Muscle of arm (tissue), 12 donors: Measurements from ENCODE around the gene CHST12. TPM values are rescaled to one million over a fixed set of nuclear protein-coding genes. Genes with fewer than 3 reads are reported as not detected.
A peak's percentile ranks its signal among the peaks of the same experiment; 100 is the strongest.
"Not testable (repeated sequence)": the region's sequence is repeated elsewhere in the genome, so short reads cannot be mapped to it uniquely, and the experiment has no call there.

Source experiments
- DNase-seq: peaks from one replicate; pipeline ENCODE4 v3.0.0-alpha.2; 2013
- polyA plus RNA-seq, 12 donors: library from polyadenylated mRNA; unstranded; fragments of 120-200 nt; gene quantifications; one replicate each; pipeline ENCODE4 v1.2.1, GENCODE V29; 2013; ENCODE audit not compliant: insufficient read length in 12 of 12

CHST12 gene
- polyA plus RNA-seq, 12 donors, result 6.6 to 15.7 (median 7.8) TPM; not detected in 2

DNA sequence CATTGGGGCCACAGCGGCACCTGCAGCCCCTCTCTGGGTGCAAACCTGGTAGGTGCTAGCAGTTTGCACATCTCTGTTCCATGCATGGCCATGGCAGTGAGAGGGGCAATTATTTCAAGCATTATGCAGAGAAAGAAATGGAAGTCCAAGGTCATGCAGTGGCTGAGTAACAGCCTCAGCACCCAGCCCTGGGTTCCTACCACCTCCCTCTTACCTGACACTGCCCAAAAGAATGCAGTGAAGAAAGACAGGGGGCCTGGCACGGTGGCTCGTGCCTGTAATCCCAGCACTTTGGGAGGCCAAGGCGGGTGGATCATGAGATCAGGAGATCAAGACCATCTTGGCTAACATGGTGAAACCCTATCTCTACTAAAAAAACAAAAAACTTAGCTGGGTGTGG, 4.9 kb upstream of the CHST12 start:
- no peak for DNase-seq

GRCh38 chr7:2399848-2400587, 3.4 kb upstream of the CHST12 start:
- DNase-seq, result peak; percentile 60

GRCh38 chr7:2402687-2403013, 761 bp upstream of the CHST12 start:
- no peak for DNase-seq

DNA sequence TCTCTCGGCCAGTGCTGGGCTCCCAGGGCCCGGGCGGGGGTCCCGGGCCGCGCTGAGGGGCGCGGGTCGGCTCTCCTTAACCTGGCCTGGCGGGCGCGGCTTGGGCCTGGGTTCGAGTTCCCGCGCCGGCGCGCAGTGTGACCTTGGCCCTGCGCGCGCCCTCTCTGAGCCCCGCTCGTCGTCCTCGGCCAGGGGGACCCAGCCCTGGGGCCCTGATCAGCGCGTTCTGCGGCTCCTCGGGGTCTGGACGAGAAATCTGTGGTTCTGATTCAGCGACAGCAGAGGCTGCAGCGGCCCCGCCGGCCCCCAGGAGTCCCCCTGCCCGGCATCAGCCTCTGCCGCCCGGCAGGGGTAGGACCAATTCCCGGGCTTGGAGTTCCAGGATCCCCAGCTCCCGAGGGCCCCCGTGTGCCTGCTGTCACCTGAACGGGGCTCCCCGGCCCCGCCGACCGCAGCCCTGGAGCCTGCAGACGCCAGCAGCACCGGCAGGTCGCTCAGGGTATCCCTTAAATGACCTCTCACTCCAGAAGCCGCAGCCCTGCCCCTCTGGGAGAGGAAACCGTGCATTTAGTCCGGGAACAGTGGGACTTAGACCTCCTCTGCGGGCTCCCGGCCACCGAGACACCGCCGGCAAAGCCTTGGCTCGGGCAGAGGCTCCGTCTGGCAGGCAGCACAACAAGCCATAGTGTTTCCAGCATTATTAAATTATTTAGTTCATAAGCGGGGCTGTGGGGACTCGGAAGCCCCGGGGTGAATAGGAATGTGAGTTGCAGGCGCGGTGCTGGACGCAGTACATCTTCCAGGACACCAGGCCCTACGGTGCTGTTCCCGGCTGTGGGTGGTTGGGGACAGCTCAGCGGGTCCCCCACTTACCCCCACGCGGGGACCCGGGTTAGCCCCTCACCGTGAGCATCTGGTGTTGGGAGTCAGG, 572 bp downstream of the CHST12 start:
- DNase-seq, result no peak

GRCh38 chr7:2404714-2405119, 1.3 kb downstream of the CHST12 start:
- DNase-seq, result no peak

GRCh38 chr7:2405201-2405600, 1.8 kb downstream of the CHST12 start:
- no peak for DNase-seq

DNA sequence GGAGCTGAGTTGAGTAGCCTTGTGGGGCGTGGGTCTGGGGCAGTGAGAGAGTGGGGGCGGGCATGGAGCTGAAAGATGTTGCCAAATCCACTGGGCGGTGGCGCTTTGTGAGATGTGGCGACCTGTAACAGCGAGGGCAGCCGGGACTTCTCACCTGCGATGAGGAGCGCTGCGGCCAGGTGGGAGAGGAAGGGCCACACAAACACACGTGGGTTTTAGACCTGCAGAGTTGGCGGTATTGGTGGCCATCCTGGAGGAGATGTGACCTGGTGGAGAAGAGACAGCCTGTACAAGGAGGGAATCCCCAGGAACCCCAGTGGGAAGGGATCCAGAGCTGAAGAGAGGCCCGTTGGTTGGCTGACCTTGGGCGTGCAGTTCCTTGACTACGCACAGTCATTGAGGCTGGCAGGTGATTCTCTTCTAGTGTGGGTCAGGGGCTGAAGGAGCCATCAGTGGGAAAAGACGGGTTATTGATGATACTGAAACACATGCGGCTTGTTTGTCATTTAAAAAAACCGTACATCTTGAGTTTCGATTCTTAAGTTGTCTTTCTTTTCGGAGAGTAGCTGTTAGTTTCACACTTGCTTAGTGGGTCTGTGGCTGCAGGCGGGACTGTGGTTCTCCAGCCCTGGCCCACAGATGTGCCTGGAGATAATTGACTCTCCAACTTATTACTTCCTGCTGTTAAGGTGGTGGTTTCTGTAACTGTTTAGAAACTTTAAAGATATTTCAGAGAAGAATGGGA, 2.4 kb downstream of the CHST12 start:
- DNase-seq, result no peak

GRCh38 chr7:2409745-2410414, 6.5 kb downstream of the CHST12 start:
- DNase-seq, result no peak

DNA sequence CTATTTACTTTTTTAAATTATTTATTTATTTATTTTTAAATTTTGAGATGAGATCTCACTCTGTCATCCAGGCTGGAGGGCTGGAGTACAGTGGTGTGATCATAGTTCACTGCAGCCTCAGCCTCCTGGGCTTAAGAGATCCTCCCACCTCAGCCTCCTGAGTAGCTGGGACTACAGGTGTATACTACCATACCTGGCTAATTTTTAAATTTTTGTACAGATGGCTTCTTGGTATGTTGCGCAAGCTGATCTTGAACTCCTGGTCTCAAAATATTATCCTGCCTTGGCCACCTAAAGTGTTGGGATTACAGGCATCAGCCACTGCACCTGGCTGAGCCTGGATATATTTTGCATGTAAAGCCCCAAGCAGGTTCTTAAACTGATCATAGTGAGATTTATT, 7.6 kb downstream of the CHST12 start:
- no peak for DNase-seq

DNA sequence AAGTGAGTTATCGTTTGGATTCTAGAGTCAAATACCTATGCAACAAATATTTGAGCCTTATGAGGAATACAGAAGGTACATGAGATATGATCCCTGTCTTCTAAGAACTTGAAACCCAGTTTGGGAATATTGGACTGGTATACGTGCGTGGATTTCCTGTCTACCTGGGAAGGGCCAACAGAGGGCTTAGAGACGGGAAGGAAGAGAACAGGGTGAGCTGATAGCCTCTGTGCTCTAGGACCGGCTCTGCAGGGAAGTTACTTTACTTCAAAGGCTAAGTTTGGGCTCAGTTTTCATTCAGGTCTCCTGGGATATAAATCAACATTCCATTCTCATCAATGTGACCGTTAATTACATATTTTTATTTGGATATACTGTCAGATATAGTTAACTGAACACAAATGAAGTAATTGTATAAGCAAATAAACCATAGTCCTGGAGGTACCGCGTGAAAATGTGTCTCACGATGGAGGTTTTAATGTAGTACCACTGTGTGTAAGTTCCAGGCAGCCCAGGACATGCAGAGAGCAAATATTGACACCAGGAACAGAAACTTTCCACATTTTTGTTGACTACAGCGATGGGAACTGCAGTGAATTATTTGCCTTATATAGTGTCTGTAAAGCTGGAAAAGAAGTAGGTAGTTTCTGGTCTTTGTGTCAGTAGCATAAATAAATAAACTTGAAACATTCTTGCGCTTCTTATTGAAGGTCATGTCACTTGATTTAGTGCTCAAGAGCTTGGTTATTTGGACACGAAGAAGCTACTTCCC, 8.6 kb downstream of the CHST12 start:
- no peak for DNase-seq

DNA sequence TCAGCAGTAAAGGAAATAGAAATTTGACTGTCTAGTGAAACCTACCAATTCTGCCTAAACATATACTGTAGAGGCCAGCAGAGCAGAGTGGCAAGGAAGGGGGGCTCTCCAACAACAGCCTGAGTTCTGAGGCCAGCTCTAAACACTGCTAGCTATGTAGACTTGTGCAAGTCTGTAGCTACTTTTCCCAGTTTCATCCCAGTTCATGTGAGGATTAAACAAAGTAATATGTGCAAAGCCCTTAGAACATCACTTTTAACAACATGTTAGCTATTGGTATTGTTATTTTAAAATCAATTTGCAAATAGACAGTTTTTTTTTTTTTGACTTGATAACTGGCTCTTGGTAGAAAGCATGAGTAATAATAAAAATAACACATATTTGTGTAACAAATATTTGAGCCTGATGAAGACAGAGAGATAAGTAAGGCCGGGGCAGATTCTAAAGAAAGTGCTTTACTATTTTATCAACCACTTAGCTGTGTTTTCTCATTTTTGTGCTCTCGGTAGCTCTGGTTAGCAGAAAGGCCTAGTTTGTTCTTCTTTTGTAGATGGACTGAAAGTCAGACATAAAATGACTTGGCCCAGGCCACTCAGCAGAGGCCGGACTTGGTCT, 9.3 kb downstream of the CHST12 start:
- no peak for DNase-seq

GRCh38 chr7:2416063-2416462, 12.7 kb downstream of the CHST12 start:
- DNase-seq, result no peak

- DNase-seq, result no peak
Observed at GRCh38 chr7:2416650-2417049, 13.2 kb downstream of the CHST12 start.

DNA sequence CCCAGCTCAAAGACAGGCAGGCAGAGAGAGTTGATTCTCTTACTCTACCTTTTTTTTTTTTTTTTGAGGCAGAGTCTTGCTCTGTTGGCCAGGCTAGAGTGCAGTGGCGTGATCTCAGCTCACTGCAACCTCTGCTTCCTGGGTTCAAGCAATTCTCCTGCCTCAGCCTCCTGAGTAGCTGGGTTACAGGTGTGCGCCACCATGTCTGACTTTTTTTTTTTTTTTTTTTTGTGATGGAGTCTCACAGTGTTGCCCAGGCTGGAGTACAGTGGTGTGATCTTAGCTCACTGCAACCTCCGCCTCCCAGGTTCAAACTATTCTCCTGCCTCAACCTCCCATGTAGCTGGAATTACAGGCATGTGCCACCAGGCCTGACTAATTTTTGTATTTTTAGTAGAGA, 13.8 kb downstream of the CHST12 start:
- not testable (repeated sequence) for DNase-seq

DNA sequence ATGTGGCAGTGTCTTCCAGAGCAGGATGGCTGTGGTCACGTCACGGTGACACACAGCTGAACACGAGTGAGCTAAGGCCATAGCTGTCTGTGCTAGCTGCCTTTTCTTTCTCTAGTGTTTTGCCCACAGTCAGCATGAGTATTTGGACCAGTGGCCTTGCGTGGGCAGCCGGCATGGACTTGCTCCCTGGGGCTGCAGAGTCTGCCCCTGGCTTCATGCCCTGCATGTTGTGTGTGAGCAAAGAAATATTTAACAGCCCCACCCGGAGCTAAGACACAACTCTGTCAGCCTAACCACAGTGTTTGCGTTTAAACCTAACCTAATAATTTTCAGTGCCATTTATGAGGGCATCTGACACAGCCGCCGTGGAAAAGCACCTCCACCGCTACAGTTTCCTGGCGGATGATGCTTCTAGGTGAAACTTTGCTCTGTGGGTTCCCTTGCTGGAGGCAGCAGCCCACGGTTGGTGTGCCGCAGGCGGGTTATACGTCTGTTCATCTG, 14.6 kb downstream of the CHST12 start:
- DNase-seq, result no peak

DNA sequence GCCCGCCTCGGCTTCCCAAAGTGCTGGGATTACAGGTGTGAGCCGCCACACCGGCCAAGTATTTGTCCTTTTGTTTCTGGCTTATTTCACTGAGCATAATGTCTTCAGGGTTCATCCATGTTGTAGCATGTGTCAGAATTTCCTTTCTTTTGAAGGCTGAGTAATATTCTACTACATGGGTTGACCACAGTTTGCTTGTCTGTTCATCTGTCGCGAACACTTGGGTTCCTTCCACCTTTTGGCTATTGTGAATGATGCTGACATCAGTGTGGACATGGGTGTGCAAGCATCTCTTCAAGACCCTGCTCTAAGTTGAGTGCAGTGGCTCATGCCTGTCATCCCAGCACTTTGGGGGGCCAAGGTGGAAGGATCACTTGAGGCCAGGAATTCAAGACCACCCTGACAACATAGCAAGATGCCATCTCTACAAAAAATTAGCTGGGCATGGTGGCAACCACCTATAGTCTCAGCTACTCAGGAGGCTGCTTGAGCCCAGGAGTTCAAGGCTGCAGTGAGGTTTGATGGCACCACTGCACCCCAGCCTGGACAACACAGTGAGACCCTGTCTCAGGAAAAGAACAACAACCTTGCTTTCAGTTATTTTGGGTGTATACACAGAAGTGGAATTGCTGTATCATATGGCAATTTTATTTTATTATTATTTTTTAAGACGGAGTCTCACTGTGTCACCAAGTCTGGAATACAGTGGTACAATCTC, 17.0 kb downstream of the CHST12 start:
- no peak for DNase-seq

GRCh38 chr7:2421943-2422310, 18.5 kb downstream of the CHST12 start:
- DNase-seq, result no peak

DNA sequence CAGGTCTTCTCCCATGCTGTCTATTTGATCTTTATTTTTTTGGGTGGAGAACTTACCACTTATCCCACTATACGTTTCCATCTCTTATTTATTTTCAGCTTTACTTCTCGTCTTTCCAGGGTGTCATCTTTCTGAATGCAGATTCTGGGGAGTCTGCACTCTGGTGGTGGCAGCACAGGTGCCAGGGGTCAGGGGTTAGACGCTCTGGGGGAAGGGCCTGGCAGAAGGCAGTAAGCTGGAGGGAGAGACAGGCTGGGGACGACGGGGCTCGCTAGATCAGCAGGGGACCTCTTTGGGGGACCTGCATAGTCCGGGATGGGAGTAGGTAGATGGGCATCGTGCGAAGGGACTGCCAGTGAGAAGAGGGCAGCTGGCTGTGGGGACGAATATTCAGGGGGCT, 22.3 kb downstream of the CHST12 start:
- no peak for DNase-seq

GRCh38 chr7:2431260-2431867, 28.0 kb downstream of the CHST12 start:
- DNase-seq, result no peak
